GM23338 (cell line): ENCODE results near the gene COX6B1. TPM values are rescaled to one million over a fixed set of nuclear protein-coding genes. Genes with fewer than 3 reads are reported as not detected.

Source experiments
- ATAC-seq: fragments of 200-7000 bp; cut with Tn5 transposase; 3 replicates; pipeline ENCODE4 v1.9.1; 2020
- DNase-seq: peaks from one replicate; pipeline ENCODE4 v3.0.0-alpha.2; 2015; ENCODE audit warnings: low spot score
- H2AFZ ChIP-seq: fragments of 200-600 bp; sonication (generic); 2 replicates; pipeline ENCODE4 v1.8.0; 2016; ENCODE audit warnings: antibody characterized with exemption, mild to moderate bottlenecking, moderate library complexity
- H3F3A ChIP-seq: fragments of 200-600 bp; sonication (generic); replicated peaks from 2 replicates; pipeline ENCODE4 v1.8.0; 2017; ENCODE audit warnings: antibody characterized with exemption, mixed run types, low read depth
- H3K27ac ChIP-seq: fragments of 200-600 bp; sonication (generic); 2 replicates; pipeline ENCODE4 v1.6.1; 2016; ENCODE audit warnings: low read depth
- H3K27me3 ChIP-seq: fragments of 200-600 bp; sonication (generic); 2 replicates; pipeline ENCODE4 v1.8.0; 2016; ENCODE audit warnings: mild to moderate bottlenecking, mixed run types, moderate library complexity; ENCODE audit not compliant: insufficient read depth
- H3K36me3 ChIP-seq: fragments of 200-600 bp; sonication (generic); 2 replicates; pipeline ENCODE4 v1.8.0; 2016; ENCODE audit warnings: mild to moderate bottlenecking; ENCODE audit not compliant: insufficient read depth
- H3K4me1 ChIP-seq: fragments of 200-600 bp; sonication (generic); 2 replicates; pipeline ENCODE4 v1.8.0; 2016; ENCODE audit warnings: mild to moderate bottlenecking, moderate library complexity; ENCODE audit not compliant: insufficient read depth
- H3K4me2 ChIP-seq: fragments of 200-600 bp; sonication (generic); 2 replicates; pipeline ENCODE4 v1.7.1; 2017; ENCODE audit warnings: mixed run types
- H3K4me3 ChIP-seq: fragments of 200-600 bp; sonication (generic); 2 replicates; pipeline ENCODE4 v1.6.1; 2016; ENCODE audit warnings: mixed run types
- H3K79me2 ChIP-seq: fragments of 200-600 bp; sonication (generic); replicated peaks from 2 replicates; pipeline ENCODE4 v1.8.0; 2017; ENCODE audit warnings: mild to moderate bottlenecking; ENCODE audit not compliant: insufficient read depth
- H3K9me2 ChIP-seq: fragments of 200-600 bp; sonication (generic); 2 replicates; pipeline ENCODE4 v1.8.0; 2017; ENCODE audit not compliant: insufficient read depth
- H4K20me1 ChIP-seq: fragments of 200-600 bp; sonication (generic); replicated peaks from 2 replicates; pipeline ENCODE4 v1.8.0; 2017; ENCODE audit warnings: mild to moderate bottlenecking; ENCODE audit not compliant: insufficient read depth
- H3K27ac Mint-ChIP-seq: 2 replicates; pipeline ENCODE4 v1.8.0; 2020; ENCODE audit warnings: inconsistent platforms, mild to moderate bottlenecking, moderate library complexity, mixed read lengths
- H3K27me3 Mint-ChIP-seq: 3 replicates; pipeline ENCODE4 v1.8.0; 2022; ENCODE audit warnings: low read depth, mild to moderate bottlenecking, moderate library complexity, mixed read lengths, inconsistent platforms; ENCODE audit not compliant: insufficient read depth, poor library complexity
- H3K36me3 Mint-ChIP-seq: 3 replicates; pipeline ENCODE4 v1.8.0; 2021; ENCODE audit warnings: low read depth, mild to moderate bottlenecking, inconsistent platforms, moderate library complexity, mixed read lengths
- H3K4me1 Mint-ChIP-seq: 3 replicates; pipeline ENCODE4 v1.8.0; 2020; ENCODE audit warnings: mild to moderate bottlenecking, inconsistent platforms, mixed read lengths
- H3K4me3 Mint-ChIP-seq: 3 replicates; pipeline ENCODE4 v1.8.0; 2021; ENCODE audit warnings: moderate library complexity, mild to moderate bottlenecking, inconsistent platforms, mixed read lengths
- H3K9me3 Mint-ChIP-seq: 3 replicates; pipeline ENCODE4 v1.8.0; 2020; ENCODE audit warnings: moderate library complexity, mild to moderate bottlenecking, inconsistent platforms, mixed read lengths
- CREB1 ChIP-seq: fragments of 250-450 bp; sonication (Bioruptor Pico); IDR thresholded peaks from 2 replicates; pipeline ENCODE4 v1.5.0; 2020; ENCODE audit warnings: low read depth, mild to moderate bottlenecking, moderate library complexity
- CTCF ChIP-seq, 2 experiments: fragments of 200-600 bp in 1 of 2; sonication (generic) in 1 of 2; conservative IDR thresholded peaks; 2 replicates each; pipeline versions ENCODE4 v1.5.1 to v1.6.1; 2016 to 2017; ENCODE audit warnings: antibody characterized with exemption in 2 of 2, low read depth in 2 of 2, mild to moderate bottlenecking in 2 of 2, moderate library complexity in 1 of 2
- ETS1 ChIP-seq: IDR thresholded peaks from 2 replicates; pipeline ENCODE4 v1.6.1; 2016; ENCODE audit warnings: antibody characterized with exemption
- EZH2 ChIP-seq: fragments of 200-600 bp; sonication (generic); IDR thresholded peaks from one replicate; pipeline ENCODE4 v1.8.0; 2017; ENCODE audit warnings: antibody characterized with exemption, mild to moderate bottlenecking, low read depth; ENCODE audit not compliant: unreplicated experiment
- EZH2phosphoT487 ChIP-seq: fragments of 200-600 bp; sonication (generic); IDR thresholded peaks from one replicate; pipeline ENCODE4 v1.8.1; 2018; ENCODE audit warnings: antibody characterized with exemption; ENCODE audit not compliant: unreplicated experiment
- JUNB ChIP-seq: IDR thresholded peaks from one replicate; pipeline ENCODE4 v1.6.1; 2016; ENCODE audit warnings: antibody characterized with exemption; ENCODE audit not compliant: unreplicated experiment
- NANOG ChIP-seq: IDR thresholded peaks from 2 replicates; pipeline ENCODE4 v1.6.1; 2016; ENCODE audit warnings: antibody characterized with exemption, borderline replicate concordance
- POLR2AphosphoS5 ChIP-seq: IDR thresholded peaks from 2 replicates; pipeline ENCODE4 v1.6.1; 2016; ENCODE audit warnings: antibody characterized with exemption, low read depth
- REST ChIP-seq: IDR thresholded peaks from one replicate; pipeline ENCODE4 v1.6.1; 2018; ENCODE audit warnings: antibody characterized with exemption; ENCODE audit not compliant: unreplicated experiment
- STAT1 ChIP-seq: IDR thresholded peaks from one replicate; pipeline ENCODE4 v1.6.1; 2016; ENCODE audit warnings: antibody characterized with exemption; ENCODE audit not compliant: unreplicated experiment
- ZNF114 ChIP-seq: fragments of 250-450 bp; sonication (Bioruptor Pico); IDR thresholded peaks from 2 replicates; pipeline ENCODE4 v1.5.0; 2020; ENCODE audit warnings: mild to moderate bottlenecking, moderate library complexity
- ZNF331 ChIP-seq: fragments of 250-450 bp; sonication (Bioruptor Pico); IDR thresholded peaks from 2 replicates; pipeline ENCODE4 v1.5.0; 2020; ENCODE audit warnings: low read depth, mild to moderate bottlenecking, moderate library complexity
- ZNF462 ChIP-seq: fragments of 250-450 bp; sonication (Bioruptor Pico); IDR thresholded peaks from 2 replicates; pipeline ENCODE4 v1.5.0; 2020; ENCODE audit warnings: mild to moderate bottlenecking, moderate library complexity
- polyA plus RNA-seq: library from polyadenylated mRNA; unstranded; fragments of >200 nt; fragmentation: Nextera tagmentation; extraction: Ambion mirVana; gene quantifications from 2 replicates; pipeline ENCODE4 v1.2.1, GENCODE V29; 2016
- total RNA-seq: library from RNA; depleted of rRNA; stranded (reverse); fragments of >200 nt; shearing (Covaris generic); gene quantifications from 2 replicates; pipeline ENCODE4 v1.2.3, GENCODE V29; 2014

The COX6B1 gene
- total and polyA plus RNA-seq, 2 experiments from 2014 or later: 564 to 1,532 TPM

- Histone ChIP-seq H3K27ac (no peak overlapping the region), H3K36me3 (no peaks in the 10 kb centered on the region; the same call in 1 of the 2 replicates), H3K9me2 (no peaks in the 10 kb centered on the region), H2AFZ (peak overlapping the region; percentile 61; the same call in 1 of the 2 replicates), H3F3A (no peaks in the 10 kb centered on the region), H3K4me1 (no peaks in the 10 kb centered on the region), H4K20me1 (no peaks in the 10 kb centered on the region), H3K27me3 (no peaks in the 10 kb centered on the region), H3K79me2 (no peaks in the 10 kb centered on the region), H3K4me3 (peak overlapping the region; percentile 95), H3K4me2 (peak overlapping the region; percentile 75)
- Mint-ChIP-seq H3K27me3 (peaks cover 15% of the 10 kb centered on the region), H3K36me3 (peaks cover 21% of the 10 kb centered on the region), H3K4me1 (no peaks in the 10 kb centered on the region), H3K4me3 (peak overlapping the region; percentile 82), H3K27ac (no peak overlapping the region; the same call in 1 of the 2 replicates), H3K9me3 (peaks cover 18% of the 10 kb centered on the region)
- DNase-seq (no peak), ATAC-seq (no peak)
- no peak for TF ChIP-seq EZH2phosphoT487
- no peak for TF ChIP-seq ZNF462 (CRISPR knock-in tag)
- TF ChIP-seq ZNF114 (CRISPR knock-in tag): no peak
- no peak for TF ChIP-seq CREB1 (CRISPR knock-in tag)
- no peak for TF ChIP-seq ETS1
- no peak for TF ChIP-seq ZNF331 (CRISPR knock-in tag)
- TF ChIP-seq CTCF (conservative IDR thresholded peaks at IDR 0.05; ENCODE audit: low read depth in 2 of 2): no peak
- no peak for TF ChIP-seq JUNB
- no peak for TF ChIP-seq REST
- no peak for TF ChIP-seq POLR2AphosphoS5
- no peak for TF ChIP-seq EZH2
- no peak for TF ChIP-seq STAT1
- TF ChIP-seq NANOG: no peak
Measured at GRCh38 chr19:35612224-35612558, 35.9 kb upstream of the COX6B1 start.
